Uterus (tissue), 4 donors: ENCODE results near the gene MYO18B. TPM values are rescaled to one million over a fixed set of nuclear protein-coding genes. Genes with fewer than 3 reads are reported as not detected.

ENCODE experiments used
- DNase-seq, 2 donors: peaks; one replicate each; pipeline ENCODE4 v3.0.0-alpha.2; 2019 to 2020
- H3K27ac ChIP-seq, 2 donors: fragments of 200-600 bp; sonication (generic); 1 replicate in 1 of 2; 2 replicates in 1 of 2; pipeline ENCODE4 v1.5.1; 2016 to 2018
- H3K27me3 ChIP-seq, 2 donors: fragments of 200-600 bp; sonication (generic); one replicate each; pipeline ENCODE4 v1.5.1; 2018 to 2019; ENCODE audit warnings: control low read depth in 1 of 2
- H3K36me3 ChIP-seq, 2 donors: fragments of 200-600 bp; sonication (generic); one replicate each; pipeline ENCODE4 v1.5.1; 2019; ENCODE audit warnings: control low read depth in 1 of 2
- H3K4me1 ChIP-seq, 2 donors: fragments of 200-600 bp; sonication (generic); one replicate each; pipeline ENCODE4 v1.5.1; 2018 to 2019; ENCODE audit warnings: control low read depth in 1 of 2
- H3K4me3 ChIP-seq, 2 donors: fragments of 200-600 bp; sonication (generic); 1 replicate in 1 of 2; 2 replicates in 1 of 2; pipeline ENCODE4 v1.5.1; 2018 to 2019; ENCODE audit warnings: mild to moderate bottlenecking in 1 of 2
- H3K9me3 ChIP-seq, 2 donors: fragments of 200-600 bp; sonication (generic); one replicate each; pipeline ENCODE4 v1.5.1; 2019; ENCODE audit warnings: control low read depth in 1 of 2
- POLR2A ChIP-seq, 2 donors: fragments of 450-650 bp; IDR thresholded peaks; one replicate each; pipeline ENCODE4 v1.6.1; 2016; ENCODE audit warnings: antibody characterized with exemption in 2 of 2, mild to moderate bottlenecking in 1 of 2, moderate library complexity in 1 of 2
- intact Hi-C: fragments of 100-400 bp; cut with DNase I; formaldehyde crosslinking; loops from one replicate; pipeline ENCODE4 v1.15.1; 2023; ENCODE audit warnings: low total_unique reads
- total RNA-seq, 4 donors: library from RNA; depleted of rRNA in 3 of 4; stranded (reverse); fragments of >200 nt in 3 of 4; gene quantifications; one replicate each; pipeline versions ENCODE4 v1.1.0 to v1.2.4, GENCODE V29; 2014 to 2023
- TF ChIP-seq, protein P1 (sequence below), 4 experiments: fragments of 200-600 bp in 2 of 4; fragments of 450-650 bp in 2 of 4; sonication (generic) in 2 of 4; IDR thresholded peaks; one replicate each; pipeline ENCODE4 v1.5.1; 2016 to 2019; ENCODE audit warnings: antibody characterized with exemption in 4 of 4, mild to moderate bottlenecking in 2 of 4, moderate library complexity in 1 of 4
- donor health status: DM: yes; HTN: yes; CAD: no.

MYO18B gene
- total RNA-seq, 4 donors from 2014 or later = 0.41 to 0.43 TPM; not detected in 2

DNA sequence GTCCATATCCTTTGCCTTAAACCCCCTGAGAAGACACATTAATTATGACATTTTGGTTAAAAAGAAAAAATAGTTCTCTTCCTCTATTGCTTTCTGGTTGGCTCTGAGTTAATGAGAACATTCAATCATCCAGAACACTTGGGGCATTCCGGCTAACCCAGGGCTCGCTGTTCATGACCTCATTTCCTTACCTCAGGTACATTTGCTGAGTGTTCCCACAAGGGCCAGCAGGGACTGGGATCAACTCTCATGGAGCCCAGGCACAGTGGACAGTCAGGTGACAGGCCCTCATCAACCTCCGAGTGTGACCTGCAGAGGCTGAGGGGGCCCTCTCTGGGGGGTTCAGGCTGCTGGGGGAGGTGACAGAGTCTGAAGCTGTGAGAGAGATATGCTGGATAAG is 98.9 kb downstream of the MYO18B start:
- H3K27me3 ChIP-seq = no peaks in the 10 kb centered on the region
- TF ChIP-seq, protein P1, sequence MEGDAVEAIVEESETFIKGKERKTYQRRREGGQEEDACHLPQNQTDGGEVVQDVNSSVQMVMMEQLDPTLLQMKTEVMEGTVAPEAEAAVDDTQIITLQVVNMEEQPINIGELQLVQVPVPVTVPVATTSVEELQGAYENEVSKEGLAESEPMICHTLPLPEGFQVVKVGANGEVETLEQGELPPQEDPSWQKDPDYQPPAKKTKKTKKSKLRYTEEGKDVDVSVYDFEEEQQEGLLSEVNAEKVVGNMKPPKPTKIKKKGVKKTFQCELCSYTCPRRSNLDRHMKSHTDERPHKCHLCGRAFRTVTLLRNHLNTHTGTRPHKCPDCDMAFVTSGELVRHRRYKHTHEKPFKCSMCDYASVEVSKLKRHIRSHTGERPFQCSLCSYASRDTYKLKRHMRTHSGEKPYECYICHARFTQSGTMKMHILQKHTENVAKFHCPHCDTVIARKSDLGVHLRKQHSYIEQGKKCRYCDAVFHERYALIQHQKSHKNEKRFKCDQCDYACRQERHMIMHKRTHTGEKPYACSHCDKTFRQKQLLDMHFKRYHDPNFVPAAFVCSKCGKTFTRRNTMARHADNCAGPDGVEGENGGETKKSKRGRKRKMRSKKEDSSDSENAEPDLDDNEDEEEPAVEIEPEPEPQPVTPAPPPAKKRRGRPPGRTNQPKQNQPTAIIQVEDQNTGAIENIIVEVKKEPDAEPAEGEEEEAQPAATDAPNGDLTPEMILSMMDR (IDR thresholded peaks at IDR 0.05) = no peak
- no peak for TF ChIP-seq POLR2A (IDR thresholded peaks at IDR 0.05)
- no peaks in the 10 kb centered on the region for H3K36me3 ChIP-seq
- H3K4me3 ChIP-seq = no peak overlapping the region
- DNase-seq = no peak
- H3K4me1 ChIP-seq = no peaks in the 10 kb centered on the region
- no peak overlapping the region for H3K27ac ChIP-seq
- intact Hi-C loops = no loop called here
- no peaks in the 10 kb centered on the region for H3K9me3 ChIP-seq

DNA sequence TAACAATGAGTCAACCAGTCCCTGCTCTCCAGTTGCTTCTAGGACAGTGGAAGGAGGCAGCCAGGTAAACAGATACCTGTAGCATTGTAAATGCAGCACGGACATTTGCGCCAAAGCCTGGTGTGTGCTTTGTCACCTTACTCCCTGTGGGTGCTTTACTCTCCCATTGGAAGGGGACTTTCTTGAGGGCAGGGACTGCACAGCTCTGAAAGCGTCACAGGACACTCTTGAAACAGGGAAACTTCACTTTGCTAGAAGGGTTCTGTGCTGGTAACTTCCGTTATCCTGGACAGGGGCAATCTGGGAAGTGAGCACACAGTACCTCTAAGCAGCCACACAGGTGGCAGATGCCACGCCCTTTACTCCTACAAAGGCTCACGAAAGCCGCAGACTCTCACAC is 99.8 kb downstream of the MYO18B start:
- no peaks in the 10 kb centered on the region for H3K27me3 ChIP-seq
- H3K4me3 ChIP-seq = no peak overlapping the region
- H3K9me3 ChIP-seq = no peaks in the 10 kb centered on the region
- intact Hi-C loops = no loop called here
- no peak overlapping the region for H3K27ac ChIP-seq
- no peaks in the 10 kb centered on the region for H3K36me3 ChIP-seq
- DNase-seq = no peak
- H3K4me1 ChIP-seq = no peaks in the 10 kb centered on the region
- TF ChIP-seq, protein P1 (IDR thresholded peaks at IDR 0.05) = no peak
- no peak for TF ChIP-seq POLR2A (IDR thresholded peaks at IDR 0.05)

DNA sequence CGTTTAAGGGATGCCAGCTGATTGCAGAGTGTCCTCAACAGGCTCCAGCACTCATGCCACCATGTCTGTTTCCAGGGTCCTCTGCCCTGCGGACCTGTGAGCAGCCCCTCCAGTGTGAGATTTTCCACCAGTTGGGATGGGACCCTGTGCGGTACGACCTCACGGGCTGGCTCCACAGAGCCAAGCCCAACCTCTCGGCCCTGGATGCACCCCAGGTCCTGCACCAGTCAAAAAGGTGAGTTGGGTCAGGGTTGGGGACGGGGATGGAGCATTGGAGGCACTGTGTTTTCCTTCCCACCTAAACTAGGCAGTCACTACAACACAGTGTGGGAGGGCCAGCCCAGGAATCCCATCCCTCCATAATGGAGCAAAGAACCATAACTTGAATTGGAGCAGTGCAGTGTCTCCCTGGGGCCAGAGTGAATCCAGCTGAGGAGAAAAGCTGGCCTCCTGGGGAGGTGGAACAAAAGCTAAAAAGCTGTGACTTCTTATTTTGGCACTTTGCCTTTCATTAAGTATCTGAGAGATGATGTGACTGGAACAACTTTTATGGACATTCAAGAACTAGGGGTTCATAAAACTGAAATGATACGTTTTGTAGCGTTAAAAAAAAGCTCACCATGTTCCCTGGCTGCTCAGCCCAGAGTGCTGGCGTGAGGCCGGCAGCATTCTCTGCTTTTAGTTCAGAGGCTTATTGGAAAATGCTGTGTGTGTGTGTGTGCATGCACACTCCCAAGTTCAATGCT is 101.8 kb downstream of the MYO18B start:
- no peaks in the 10 kb centered on the region for H3K27me3 ChIP-seq
- no peak for DNase-seq
- no peak overlapping the region for H3K27ac ChIP-seq
- H3K4me3 ChIP-seq = no peak overlapping the region
- no peaks in the 10 kb centered on the region for H3K9me3 ChIP-seq
- no peak for TF ChIP-seq POLR2A (IDR thresholded peaks at IDR 0.05)
- TF ChIP-seq, protein P1 (IDR thresholded peaks at IDR 0.05) = no peak
- H3K4me1 ChIP-seq = no peaks in the 10 kb centered on the region
- no peaks in the 10 kb centered on the region for H3K36me3 ChIP-seq
- intact Hi-C loops = no loop called here

DNA sequence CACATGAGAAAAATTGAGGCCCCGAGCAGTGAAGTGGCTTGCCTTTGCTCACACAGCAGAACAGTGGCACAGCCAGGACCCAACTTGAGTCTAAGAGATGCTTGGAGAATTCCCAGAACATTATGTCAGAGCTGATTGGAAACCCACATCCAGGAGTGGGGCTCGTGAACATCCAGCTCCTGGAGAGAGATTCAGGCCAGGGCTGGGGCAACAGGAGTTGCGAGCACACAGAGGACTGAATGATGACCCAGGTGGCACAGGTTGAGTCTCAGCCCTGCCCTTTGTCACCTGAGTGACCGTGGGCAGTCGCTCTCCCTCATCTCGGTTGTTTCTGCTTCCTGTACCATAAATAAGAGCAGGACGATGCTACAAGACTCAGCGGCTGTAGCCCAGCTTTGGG is 102.6 kb downstream of the MYO18B start:
- H3K27ac ChIP-seq = no peak overlapping the region
- H3K36me3 ChIP-seq = no peaks in the 10 kb centered on the region
- H3K27me3 ChIP-seq = no peaks in the 10 kb centered on the region
- TF ChIP-seq POLR2A (IDR thresholded peaks at IDR 0.05) = no peak
- TF ChIP-seq, protein P1 (IDR thresholded peaks at IDR 0.05) = no peak
- no peak overlapping the region for H3K4me3 ChIP-seq
- no peak for DNase-seq
- H3K4me1 ChIP-seq = no peaks in the 10 kb centered on the region
- intact Hi-C loops = no loop called here
- no peaks in the 10 kb centered on the region for H3K9me3 ChIP-seq

DNA sequence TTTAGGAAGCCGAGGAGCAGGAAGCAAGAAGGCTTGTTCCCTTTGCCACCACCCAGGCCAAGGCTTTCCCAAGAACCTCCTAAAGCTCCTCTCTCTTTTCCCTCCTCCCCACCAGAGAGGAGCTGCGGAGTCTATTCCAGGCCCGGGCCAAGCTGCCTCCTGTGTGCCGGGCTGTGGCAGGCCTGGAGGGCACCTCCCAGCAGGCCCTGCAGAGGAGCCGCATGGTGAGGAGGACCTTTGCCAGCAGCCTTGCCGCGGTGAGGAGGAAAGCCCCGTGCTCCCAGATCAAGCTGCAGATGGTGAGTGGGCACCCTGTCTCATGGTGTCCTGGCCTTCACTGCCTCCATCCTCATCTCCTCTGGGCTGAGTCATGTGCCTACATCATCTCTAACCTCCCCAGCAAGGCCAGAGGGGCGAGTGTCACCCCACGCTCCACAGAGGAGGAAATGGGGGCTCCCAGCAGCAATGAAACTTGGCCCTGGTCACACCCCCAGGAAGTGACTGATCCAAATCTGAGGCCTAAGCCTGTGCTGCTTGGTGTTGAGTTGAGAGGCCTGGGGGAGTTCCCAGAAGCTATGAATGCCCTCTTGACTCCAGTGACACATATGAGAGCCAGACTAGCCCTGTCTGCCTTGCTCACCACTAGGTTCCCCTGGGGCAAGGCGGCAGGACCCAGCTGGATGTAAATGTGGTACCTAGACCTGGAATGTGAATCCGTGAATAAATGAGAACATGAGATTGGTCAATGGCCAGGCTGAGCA is 104.2 kb downstream of the MYO18B start:
- H3K36me3 ChIP-seq = no peaks in the 10 kb centered on the region
- H3K27me3 ChIP-seq = no peaks in the 10 kb centered on the region
- no peaks in the 10 kb centered on the region for H3K9me3 ChIP-seq
- TF ChIP-seq, protein P1 (IDR thresholded peaks at IDR 0.05) = no peak
- no peaks in the 10 kb centered on the region for H3K4me1 ChIP-seq
- intact Hi-C loops = no loop called here
- H3K4me3 ChIP-seq = no peak overlapping the region
- no peak overlapping the region for H3K27ac ChIP-seq
- no peak for DNase-seq
